GM08714 (cell line): ENCODE results near the gene FAM3B.

Experiments used
- H3K4me3 ChIP-seq: fragments of 200-500 bp; sonication (Bioruptor generic); 2 replicates; pipeline ENCODE4 v1.5.1; 2014; ENCODE audit warnings: mild to moderate bottlenecking, low read length, inconsistent platforms
- ZNF274 ChIP-seq: IDR thresholded peaks from 2 replicates; pipeline ENCODE4 v1.6.1; 2012; ENCODE audit warnings: mild to moderate bottlenecking, low read depth, low read length

The FAM3B gene, protein sequence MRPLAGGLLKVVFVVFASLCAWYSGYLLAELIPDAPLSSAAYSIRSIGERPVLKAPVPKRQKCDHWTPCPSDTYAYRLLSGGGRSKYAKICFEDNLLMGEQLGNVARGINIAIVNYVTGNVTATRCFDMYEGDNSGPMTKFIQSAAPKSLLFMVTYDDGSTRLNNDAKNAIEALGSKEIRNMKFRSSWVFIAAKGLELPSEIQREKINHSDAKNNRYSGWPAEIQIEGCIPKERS

DNA sequence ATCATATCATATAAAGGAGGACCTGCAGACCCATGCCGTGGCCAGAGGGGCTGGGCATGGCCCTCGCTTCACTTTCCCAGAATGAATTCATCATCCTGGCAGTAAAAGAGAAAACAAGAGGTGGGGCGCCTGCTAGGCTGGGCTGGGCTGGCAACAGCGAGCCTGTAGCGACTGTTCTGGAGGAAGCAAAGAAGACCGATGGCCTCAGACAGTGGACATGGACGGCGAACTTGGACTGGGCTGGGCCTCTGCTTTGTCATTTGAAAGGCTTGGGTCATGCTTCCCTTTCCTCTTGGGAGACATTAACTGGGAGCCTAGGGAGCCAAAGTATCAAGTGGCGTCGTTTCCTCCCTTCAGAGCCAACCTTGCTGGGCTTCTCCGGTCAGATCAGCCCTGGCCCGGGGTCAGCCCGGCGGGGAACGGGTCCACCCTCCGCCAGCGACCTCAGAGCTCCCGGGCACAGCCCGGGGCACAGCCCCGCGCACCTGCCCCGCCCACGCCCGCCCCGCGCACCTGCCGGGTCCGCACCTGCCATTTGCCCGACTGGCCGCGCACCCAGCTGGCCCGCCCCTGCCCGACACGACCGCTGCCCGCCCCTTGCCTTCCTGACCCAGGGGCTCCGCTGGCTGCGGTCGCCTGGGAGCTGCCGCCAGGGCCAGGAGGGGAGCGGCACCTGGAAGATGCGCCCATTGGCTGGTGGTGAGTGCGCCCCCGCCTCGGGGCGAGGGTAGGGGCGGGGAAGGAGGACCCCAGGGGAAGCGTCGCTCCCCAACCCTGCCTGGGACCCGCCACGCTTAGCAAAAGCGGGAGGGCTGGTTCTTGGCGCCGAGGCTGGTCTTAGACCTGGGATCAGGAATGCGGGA is at the start of gene FAM3B:
TSS of gene FAM3B (plus strand) at position 602 of the 863 bp plus-strand sequence. CDS start at position 681, 79 bp downstream.
- no peak for TF ChIP-seq ZNF274
- no peak within 1 kb of the TSS for H3K4me3 ChIP-seq

DNA sequence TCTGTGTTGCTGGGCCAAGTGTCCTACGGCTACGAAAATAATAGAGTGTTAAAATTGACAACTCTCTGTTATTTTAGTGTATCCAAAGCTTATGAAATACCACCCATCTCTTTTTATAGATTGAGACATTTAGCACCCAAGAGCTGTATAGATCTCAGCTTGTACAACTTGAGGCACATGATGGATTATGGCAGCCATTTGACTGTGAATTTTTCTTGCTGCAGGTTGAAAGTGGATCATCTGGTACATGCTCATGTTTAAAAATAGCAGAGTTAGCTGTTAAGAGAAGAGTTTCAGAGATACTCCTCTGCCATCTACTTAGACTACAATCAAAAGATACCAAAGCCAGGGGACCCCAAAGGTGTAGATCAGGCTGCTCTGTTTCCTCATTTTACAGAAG is 49.3 kb upstream of the FAM3B start:
- no peak for TF ChIP-seq ZNF274
- H3K4me3 ChIP-seq = no peak overlapping the region

DNA sequence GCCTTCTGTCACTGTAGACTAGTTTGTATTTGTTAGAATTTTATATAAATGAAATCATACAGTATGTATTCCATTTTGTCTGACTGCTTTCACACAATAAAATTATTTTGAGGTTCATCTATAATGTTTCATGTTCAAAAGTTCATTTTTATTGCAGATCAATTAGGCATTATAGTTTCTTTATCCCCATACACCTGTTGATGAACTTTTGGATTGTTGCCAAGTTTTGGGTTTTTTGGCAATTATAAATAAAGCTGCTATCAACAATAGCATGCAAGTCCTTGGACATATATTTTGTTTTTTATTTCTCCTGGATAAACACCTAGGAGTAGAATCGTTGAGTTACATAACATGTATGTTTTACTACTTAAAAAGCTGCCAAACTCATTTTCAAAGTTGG is 47.1 kb upstream of the FAM3B start:
- TF ChIP-seq ZNF274 = no peak
- no peak overlapping the region for H3K4me3 ChIP-seq

DNA sequence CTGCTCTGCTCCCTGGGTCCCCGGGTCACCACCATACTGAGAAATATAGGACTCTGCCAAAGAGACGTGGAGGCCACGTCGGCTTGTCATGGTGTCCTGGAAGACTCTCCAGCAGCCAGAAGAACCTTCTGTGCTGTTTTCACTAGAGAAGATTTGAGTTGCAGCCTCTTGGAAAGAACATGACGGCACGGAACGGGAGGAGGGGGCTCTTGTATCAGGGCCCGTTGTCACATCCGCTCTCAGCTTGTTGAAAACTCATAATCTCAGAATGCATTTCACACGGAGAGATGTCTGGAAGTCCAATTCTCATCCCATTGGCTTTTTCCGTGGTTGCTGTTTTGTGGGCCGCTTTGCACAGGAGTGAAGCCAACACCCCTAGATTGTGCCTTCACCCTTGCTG is 39.4 kb upstream of the FAM3B start:
- TF ChIP-seq ZNF274 = no peak
- H3K4me3 ChIP-seq = no peak overlapping the region

DNA sequence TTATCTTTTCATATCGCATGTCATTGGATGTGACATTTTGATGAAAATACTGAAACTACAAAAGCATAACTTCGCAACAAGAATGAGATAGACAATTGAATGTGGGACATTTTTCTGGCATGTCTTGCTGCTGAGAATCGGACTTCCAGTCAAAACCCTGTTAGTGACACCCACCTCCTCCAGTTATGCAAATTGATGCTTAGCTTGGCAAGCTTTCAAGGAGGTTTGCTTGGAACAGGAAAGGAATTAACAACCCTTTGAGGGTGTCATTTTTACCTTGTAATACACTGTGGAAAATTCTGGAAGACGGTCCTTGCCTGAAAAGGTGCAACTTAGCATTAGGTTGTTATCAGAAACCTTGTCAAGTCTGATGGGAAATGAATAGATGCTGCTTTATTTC is 38.8 kb upstream of the FAM3B start:
- no peak overlapping the region for H3K4me3 ChIP-seq
- TF ChIP-seq ZNF274 = no peak

- TF ChIP-seq ZNF274 = no peak
- H3K4me3 ChIP-seq = no peak overlapping the region
Measured at GRCh38 chr21:41280115-41280919, 36.3 kb upstream of the FAM3B start.

DNA sequence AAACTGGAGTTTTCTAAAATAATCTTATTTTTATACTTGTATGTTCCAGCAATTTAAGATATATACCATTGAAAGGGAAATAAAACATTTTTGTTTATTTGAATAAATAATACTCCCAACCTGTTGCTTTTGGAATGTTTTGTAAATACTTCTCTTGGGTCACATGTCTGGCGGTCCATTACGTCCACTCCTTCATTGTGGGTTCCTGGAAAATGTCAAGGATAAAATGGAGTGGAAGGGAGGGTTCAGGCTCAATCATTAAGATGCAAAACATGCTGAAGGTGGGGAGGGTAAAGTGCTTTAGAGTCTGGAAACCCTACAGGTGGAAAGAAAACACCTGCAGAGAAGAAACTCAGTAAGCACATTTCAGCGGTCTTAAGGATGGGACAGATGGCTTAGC is 34.2 kb upstream of the FAM3B start:
- no peak for TF ChIP-seq ZNF274

DNA sequence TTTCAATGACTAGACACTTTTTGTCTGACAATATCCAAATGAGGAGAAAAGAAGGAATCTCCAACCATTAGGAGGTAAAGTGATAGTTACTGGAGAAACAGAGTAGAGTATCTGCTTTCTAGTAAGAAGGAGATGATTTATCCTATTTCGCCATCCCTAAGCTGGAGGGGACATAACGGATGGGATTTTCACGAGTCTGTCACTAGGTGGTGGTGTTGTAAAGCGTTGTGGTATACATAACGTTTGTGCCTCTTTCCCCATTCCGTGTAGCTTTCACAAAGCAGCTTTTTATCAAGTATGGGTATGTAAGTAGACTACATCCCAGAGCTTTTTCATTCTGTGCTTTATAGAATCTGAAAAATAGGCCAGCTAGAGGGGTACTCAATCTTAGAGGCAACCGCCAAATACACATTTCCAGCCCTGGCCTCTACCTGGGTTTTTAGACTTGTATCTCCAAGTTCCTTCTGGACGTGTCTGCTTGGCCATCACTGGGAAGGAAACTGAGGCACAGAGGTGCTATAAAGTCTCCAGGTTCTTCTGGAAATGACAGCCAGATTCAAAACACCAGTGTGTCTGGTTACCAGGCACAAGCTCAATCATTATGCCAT is 33.3 kb upstream of the FAM3B start:
- no peak for TF ChIP-seq ZNF274
- no peak overlapping the region for H3K4me3 ChIP-seq

More for the DNA sequence above, 34.2 kb upstream of the FAM3B start:
- no peak overlapping the region for H3K4me3 ChIP-seq

- H3K4me3 ChIP-seq = no peak overlapping the region
- TF ChIP-seq ZNF274 = no peak
Measured at GRCh38 chr21:41289431-41289830, 27.2 kb upstream of the FAM3B start.

DNA sequence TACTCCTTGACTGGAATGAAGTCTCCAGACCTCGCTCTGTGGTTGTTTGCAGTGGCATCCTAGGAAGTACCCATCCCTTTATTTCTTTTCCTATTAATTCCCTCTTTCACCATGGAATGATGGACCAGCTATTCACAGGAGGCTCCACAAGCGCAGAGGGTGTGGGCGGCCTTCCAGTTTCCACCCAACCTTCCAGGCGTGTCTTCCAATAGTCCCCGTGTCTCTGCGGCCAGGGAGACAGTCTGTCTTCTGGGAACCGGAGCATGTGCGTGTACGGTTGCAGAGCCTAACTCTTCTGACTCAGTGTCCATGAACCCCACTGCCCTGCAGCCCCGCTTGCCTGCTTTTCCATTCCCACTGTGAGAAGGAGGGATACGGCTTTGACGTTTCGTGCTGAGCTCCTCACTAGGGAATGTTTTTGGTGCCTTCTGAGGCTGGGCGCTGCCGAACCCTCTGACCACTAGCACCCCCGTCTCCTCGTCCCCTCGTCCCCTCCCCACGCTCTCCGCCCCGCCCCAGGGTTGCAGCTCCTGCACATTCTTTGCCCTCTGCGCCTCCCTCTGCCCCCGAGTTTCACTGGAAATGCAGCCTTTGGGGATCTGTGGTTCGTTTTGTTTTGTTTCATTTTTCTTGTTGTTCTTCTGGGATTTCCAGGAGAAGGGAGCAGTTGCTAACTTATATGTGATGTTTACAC is 26.3 kb upstream of the FAM3B start:
- no peak for TF ChIP-seq ZNF274
- no peak overlapping the region for H3K4me3 ChIP-seq

DNA sequence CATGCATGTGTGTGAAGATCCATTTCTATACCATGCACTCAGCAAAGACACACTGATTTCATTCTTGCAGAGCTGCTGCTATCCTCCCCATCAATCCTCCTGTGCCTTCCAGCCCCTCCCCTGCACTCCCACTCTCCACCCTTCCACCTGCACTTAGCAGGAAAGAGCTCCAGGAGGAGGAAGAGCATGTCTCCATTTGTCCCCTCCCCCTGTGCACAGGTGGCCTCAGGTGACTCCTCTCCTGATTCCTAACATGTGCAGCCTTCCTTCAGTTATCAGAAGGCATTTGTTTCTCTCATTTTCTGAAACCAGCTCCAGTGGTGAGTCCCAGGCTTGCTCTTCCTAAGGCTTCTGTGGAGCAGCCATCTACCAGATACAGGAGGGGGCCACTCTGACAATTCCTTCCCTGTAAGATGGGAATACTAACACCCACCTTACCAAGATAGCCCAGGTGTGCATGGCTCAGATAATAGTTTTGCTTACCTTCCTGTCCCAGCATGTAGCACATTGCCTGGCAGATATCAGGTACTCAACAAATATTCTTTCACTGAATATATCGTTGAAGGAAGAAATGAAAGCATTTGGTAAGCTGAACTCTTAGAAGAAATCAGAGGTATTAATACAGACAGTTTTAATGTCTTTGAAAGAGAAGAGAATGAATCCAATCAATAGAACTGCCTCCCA is 21.9 kb upstream of the FAM3B start:
- no peak overlapping the region for H3K4me3 ChIP-seq
- no peak for TF ChIP-seq ZNF274

DNA sequence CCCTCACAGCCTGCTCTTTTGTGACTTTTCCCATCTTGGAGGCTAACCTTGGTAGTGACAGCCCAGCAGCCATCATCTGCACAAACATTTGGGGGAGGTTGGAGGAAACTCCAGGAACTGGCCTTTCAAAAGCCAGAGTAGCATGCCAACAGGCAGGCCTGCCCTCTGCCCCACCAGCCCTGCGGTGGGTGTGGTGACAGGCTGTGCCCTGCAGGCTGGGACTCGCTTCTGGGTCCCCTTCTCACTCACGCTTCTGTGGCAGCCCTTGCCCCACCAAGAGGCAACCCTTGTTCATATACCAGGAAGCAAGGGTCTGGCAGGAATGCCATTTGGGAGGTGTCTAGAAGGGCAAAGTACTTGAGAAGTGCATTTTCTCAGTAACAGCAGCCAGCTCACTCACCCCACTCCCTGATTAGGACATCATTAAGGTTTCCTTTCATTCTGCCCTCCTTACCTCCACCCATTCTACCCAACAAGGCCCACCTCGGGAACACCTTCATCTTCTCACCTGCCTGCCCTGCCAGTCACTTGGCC is 20.8 kb upstream of the FAM3B start:
- no peak for TF ChIP-seq ZNF274
- no peak overlapping the region for H3K4me3 ChIP-seq

DNA sequence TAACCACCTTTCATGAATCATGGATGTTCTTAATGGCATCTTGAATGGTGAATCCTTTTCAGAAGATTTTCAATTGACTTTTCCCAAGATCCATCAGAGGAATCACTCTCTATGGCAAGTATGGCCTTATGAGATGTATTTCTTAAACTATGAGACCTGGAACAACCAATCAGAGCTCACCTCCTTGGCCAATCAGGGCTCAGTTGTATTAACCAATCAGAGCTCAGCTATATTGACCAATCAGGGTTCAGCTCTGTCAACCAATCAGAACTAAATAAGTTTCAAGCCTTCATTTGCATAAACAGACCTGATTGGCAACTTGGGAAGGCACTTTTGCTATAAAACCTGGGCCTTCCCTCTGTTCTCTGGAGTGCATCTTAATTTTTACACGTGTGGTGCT is 13.6 kb upstream of the FAM3B start:
- TF ChIP-seq ZNF274 = no peak
- no peak overlapping the region for H3K4me3 ChIP-seq
